Measurements from ENCODE around the gene ZSCAN5C. TPM values are rescaled to one million over a fixed set of nuclear protein-coding genes. Genes with fewer than 3 reads are reported as not detected.
A peak's percentile ranks its signal among the peaks of the same experiment; 100 is the strongest.

ZSCAN5C gene, protein sequence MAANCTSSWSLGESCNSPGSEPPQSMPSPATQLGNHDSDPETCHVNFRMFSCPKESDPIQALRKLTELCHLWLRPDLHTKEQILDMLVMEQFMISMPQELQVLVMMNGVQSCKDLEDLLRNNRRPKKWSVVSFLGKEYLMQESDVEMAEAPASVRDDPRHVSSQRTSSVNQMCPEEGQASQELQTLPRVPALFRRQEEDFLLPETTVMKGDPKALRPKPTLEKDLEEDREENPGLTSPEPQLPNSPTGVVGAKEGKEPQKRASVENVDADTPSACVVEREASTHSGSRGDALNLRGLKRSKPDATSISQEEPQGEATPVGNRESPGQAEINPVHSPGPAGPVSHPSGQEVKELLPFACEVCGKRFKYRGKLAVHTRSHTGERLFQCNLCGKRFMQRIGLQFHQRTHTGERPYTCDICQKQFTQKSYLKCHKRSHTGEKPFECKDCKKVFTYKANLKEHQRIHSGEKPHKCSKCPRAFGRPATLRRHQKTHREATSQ
- total RNA-seq, result not detected

DNA sequence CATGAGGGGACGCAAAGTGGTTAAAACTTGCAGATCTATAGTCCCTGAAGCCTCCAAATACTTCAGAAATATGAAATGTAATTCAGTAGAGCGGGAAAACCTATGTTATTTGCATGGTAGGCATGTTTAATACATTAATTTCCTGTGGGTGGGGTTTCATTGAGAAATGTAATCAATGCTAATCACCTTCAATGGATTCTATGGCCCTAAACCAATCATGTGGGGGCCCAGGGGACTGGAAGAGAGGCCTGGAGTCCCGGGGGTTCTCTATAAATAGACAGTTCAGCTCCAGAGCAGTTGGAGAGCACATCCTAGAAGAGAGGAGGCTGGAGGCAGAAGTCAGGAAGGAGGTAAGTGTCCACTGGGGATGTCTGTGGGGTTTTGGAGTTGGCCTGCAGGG lies at the start of gene ZSCAN5C:
ZSCAN5C (plus strand) TSS at position 301 of the 400 bp plus-strand sequence. CDS start 3,641 bp downstream, outside the sequence.
- no peak within 1 kb of the TSS for H3K27ac ChIP-seq
- no peak within 1 kb of the TSS for H3K4me3 ChIP-seq
- H3K36me3 ChIP-seq, result no peaks in the 10 kb centered on the region
- H3K9me3 ChIP-seq, result no peaks in the 10 kb centered on the region
- no peak for DNase-seq (ENCODE audit: low spot score)
- H3K27me3 ChIP-seq, result no peaks in the 10 kb centered on the region
- TF ChIP-seq, protein P1, sequence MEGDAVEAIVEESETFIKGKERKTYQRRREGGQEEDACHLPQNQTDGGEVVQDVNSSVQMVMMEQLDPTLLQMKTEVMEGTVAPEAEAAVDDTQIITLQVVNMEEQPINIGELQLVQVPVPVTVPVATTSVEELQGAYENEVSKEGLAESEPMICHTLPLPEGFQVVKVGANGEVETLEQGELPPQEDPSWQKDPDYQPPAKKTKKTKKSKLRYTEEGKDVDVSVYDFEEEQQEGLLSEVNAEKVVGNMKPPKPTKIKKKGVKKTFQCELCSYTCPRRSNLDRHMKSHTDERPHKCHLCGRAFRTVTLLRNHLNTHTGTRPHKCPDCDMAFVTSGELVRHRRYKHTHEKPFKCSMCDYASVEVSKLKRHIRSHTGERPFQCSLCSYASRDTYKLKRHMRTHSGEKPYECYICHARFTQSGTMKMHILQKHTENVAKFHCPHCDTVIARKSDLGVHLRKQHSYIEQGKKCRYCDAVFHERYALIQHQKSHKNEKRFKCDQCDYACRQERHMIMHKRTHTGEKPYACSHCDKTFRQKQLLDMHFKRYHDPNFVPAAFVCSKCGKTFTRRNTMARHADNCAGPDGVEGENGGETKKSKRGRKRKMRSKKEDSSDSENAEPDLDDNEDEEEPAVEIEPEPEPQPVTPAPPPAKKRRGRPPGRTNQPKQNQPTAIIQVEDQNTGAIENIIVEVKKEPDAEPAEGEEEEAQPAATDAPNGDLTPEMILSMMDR (IDR thresholded peaks at IDR 0.05), result no peak
- no peaks in the 10 kb centered on the region for H3K4me1 ChIP-seq

DNA sequence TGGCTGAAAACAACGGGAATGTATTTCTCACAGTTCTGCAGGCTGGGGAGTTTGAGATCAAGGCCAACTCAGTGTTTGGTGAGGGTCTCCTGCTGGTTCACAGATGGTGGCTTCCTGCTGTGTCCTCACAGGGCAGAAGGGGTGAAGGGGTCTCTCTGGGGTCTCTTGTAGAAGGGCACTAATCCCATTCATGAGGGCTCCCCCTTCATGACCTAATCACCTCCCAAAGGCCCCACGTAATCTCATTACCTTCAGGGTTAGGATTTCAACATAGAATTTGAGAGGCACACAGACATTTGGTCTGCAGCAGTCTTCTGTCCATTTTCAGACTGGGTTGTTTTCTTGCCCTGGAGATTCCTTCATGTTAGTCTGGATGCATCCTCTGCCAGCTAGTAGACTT lies 49.4 kb upstream of the ZSCAN5C start:
- Histone ChIP-seq H3K9me3 (no peaks in the 10 kb centered on the region), H3K4me1 (peaks cover 0 to 3% of the 10 kb centered on the region in 2 donors), H3K27ac (no peak overlapping the region), H3K27me3 (no peaks in the 10 kb centered on the region), H3K4me3 (no peak overlapping the region), H3K36me3 (peaks cover 22% of the 10 kb centered on the region)
- no peak for DNase-seq (ENCODE audit: low spot score)
- TF ChIP-seq, protein P1 (IDR thresholded peaks at IDR 0.05), result no peak

DNA sequence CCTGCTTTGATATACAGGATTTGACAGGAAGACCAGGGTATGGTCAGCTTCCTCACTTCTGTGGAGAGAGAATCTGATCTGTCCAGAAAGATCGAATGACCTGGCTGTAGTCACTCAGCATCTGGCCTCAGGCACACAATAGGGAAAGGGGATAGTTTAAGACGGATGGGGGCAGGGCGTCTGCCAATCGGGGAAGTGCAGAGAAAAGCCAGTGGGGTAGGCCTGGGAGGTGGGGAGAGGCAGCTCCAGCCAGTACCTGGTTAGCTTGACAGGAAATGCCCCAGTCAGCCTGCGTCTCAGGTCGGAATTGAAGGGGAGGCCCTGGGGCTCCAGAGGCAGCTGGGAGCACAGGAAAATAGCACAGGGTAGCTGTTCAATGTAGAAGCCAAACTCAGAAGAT lies 48.6 kb upstream of the ZSCAN5C start:
- Histone ChIP-seq H3K4me1 (peaks cover 0 to 3% of the 10 kb centered on the region in 2 donors), H3K27me3 (no peaks in the 10 kb centered on the region), H3K4me3 (no peak overlapping the region), H3K36me3 (peaks cover 17% of the 10 kb centered on the region), H3K27ac (no peak overlapping the region), H3K9me3 (no peaks in the 10 kb centered on the region)
- TF ChIP-seq, protein P1 (IDR thresholded peaks at IDR 0.05), result no peak
- no peak for DNase-seq (ENCODE audit: low spot score)

DNA sequence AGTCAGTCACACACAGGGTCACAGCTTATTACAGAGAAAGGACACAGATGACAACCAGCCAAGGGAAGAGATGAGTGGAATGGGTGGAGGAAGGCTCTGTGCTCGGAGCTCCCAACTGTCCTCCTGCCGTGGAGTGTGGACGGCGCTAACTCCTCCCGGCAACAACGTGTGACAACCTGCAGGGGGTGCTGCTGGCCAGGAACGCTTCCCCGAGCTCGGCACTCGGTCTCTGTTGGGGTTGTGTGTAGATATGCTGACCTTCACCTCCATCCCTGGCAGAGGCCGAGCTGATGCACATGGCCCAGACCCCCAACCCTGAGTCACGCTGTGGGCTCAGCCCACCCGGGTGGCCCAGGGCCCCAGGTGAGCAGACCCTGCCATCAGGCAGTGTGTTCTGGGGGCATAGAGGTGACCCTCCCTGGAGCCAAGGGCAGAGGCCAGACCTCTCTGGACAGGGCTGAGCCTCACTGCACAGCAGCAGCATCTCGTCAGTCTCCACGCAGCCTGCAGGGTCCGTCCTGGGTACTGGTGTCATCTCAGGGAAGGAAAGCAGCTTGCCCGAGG lies 46.9 kb upstream of the ZSCAN5C start:
- no peaks in the 10 kb centered on the region for H3K27me3 ChIP-seq
- no peak overlapping the region for H3K4me3 ChIP-seq
- H3K4me1 ChIP-seq, result peaks cover 0 to 3% of the 10 kb centered on the region in 2 donors
- TF ChIP-seq, protein P1 (IDR thresholded peaks at IDR 0.05), result peak in 1 of 2 donors; percentile 52
- H3K9me3 ChIP-seq, result no peaks in the 10 kb centered on the region
- H3K27ac ChIP-seq, result no peak overlapping the region
- DNase-seq (ENCODE audit: low spot score), result no peak
- peaks cover 25% of the 10 kb centered on the region for H3K36me3 ChIP-seq

DNA sequence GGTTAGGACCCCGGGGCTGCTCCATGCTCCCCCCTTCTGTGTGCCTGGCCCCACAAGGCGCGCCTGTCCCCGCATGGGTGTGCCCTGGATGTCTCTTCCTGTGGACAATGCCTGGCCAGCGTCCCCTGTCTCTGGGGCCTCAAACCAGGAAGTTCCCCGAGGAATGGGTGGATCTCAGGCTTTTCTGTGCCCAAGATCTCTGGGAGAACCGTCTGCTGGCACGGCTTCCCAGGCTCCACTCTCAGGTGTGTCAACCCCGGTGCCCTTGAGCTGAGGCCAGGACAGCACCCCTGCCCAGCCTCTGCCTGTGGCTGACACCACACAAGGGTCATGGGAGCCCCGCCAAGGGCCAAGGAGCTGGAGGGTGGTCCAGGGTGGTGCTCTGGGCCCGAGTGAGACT lies 45.3 kb upstream of the ZSCAN5C start:
- no peak for DNase-seq (ENCODE audit: low spot score)
- H3K4me1 ChIP-seq, result peaks cover 0 to 3% of the 10 kb centered on the region in 2 donors
- H3K27me3 ChIP-seq, result no peaks in the 10 kb centered on the region
- TF ChIP-seq, protein P1 (IDR thresholded peaks at IDR 0.05), result no peak
- H3K27ac ChIP-seq, result peak overlapping the region; percentile 46 to 53
- H3K36me3 ChIP-seq, result peaks cover 32% of the 10 kb centered on the region
- no peaks in the 10 kb centered on the region for H3K9me3 ChIP-seq
- no peak overlapping the region for H3K4me3 ChIP-seq

Data from right atrium auricular region (tissue), 2 donors.